ENCODE measurements around the gene DGKI. TPM values are rescaled to one million over a fixed set of nuclear protein-coding genes. Genes with fewer than 3 reads are reported as not detected.

DGKI gene
- total RNA-seq, 1 donor from 2014 or later: 0.69 TPM

DNA sequence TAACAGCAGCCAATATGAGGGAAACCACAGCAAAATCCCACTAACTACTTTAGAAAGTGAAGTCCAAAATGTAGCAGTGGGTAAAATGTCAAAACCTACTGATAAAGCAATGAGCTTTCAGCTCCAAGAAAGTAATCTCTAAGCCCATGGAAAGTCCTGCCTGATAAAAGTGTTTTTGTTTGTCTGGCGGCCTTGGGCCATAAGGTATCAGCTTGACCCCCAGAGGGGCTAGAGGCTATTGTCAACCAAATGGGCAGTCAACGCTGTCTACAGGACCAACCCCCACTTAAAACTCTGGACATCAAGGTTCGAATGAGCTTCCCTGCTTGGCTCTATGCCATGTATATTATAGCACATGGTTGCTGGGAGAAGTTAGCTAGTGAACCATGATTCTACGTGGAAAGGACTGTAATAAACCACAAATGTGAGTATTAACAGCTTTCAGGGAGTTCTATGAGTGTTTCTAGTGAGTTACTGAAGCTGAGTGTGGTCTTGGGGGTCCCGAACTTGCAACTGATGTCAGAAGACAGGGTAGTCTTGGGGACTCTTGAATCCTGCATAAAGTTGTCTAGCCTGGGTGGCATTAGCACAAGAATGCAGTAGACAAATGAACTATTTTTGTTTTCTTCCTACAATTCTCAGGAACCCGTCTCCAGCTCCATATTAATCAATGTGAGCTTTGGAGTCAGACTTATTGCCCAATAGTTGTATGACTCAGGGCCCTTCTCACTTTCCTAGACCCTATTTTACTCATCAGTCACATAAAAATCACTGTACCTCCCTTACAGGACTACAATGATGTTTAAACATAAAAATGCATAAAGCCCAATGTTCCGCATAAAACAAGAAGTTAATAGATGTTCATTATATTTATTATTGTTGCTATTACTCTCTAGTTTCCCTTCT, 164.9 kb downstream of the DGKI start:
- TF ChIP-seq, protein P1, sequence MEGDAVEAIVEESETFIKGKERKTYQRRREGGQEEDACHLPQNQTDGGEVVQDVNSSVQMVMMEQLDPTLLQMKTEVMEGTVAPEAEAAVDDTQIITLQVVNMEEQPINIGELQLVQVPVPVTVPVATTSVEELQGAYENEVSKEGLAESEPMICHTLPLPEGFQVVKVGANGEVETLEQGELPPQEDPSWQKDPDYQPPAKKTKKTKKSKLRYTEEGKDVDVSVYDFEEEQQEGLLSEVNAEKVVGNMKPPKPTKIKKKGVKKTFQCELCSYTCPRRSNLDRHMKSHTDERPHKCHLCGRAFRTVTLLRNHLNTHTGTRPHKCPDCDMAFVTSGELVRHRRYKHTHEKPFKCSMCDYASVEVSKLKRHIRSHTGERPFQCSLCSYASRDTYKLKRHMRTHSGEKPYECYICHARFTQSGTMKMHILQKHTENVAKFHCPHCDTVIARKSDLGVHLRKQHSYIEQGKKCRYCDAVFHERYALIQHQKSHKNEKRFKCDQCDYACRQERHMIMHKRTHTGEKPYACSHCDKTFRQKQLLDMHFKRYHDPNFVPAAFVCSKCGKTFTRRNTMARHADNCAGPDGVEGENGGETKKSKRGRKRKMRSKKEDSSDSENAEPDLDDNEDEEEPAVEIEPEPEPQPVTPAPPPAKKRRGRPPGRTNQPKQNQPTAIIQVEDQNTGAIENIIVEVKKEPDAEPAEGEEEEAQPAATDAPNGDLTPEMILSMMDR (IDR thresholded peaks at IDR 0.05; ENCODE audit: unreplicated experiment): no peak
- no peak for DNase-seq (ENCODE audit: low spot score)
- Mint-ChIP-seq H3K27ac (ENCODE audit: unreplicated experiment) (no peak overlapping the region), H3K4me3 (ENCODE audit: unreplicated experiment) (no peak overlapping the region), H3K9me3 (ENCODE audit: unreplicated experiment) (no peaks in the 10 kb centered on the region), H3K36me3 (ENCODE audit: low read depth, unreplicated experiment) (no peaks in the 10 kb centered on the region), H3K4me1 (ENCODE audit: unreplicated experiment) (no peaks in the 10 kb centered on the region), H3K27me3 (ENCODE audit: unreplicated experiment) (no peaks in the 10 kb centered on the region)

DNA sequence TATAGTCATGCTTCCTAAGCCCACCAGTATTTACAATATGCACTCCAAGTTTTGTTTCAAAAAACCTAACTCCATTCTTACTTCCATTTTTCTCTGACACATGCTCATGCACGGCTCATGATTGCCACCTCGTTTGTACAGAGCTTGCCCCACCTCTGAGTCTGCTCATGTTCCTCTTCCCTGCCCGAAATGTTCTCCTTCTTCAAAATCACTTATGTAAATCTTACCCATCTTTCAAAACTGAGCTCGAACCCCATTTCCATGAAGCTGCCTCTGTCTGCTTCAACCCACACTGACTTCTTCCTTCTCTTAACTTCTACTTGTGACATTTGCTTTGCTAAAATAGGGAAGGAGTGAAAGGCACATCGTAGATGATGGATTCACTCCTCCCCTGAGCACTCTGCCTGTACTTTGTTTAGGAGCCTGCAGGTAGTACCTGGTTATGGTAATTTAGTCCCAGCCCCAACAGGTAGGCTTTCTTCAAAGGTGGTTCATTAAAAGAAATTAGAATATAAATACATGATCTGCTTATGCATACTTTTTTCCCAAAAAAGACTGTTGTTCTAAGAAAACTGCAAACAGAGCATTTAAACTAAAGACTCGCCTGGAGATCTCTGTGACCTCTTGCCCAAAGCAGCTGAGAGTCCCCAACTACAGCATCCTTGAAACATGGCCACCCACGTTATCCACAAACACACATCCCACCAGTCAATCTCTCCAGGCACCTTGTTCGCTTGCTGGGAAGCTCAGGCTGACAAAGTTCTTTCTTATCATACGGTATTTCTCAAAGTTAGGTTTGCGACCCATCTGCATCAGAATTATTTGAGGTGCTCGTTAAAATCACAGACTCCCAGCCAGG, 172.0 kb downstream of the DGKI start:
- Mint-ChIP-seq H3K36me3 (ENCODE audit: low read depth, unreplicated experiment) (no peaks in the 10 kb centered on the region), H3K27ac (ENCODE audit: unreplicated experiment) (no peak overlapping the region), H3K27me3 (ENCODE audit: unreplicated experiment) (no peaks in the 10 kb centered on the region), H3K9me3 (ENCODE audit: unreplicated experiment) (no peaks in the 10 kb centered on the region), H3K4me3 (ENCODE audit: unreplicated experiment) (no peak overlapping the region), H3K4me1 (ENCODE audit: unreplicated experiment) (peaks cover 5% of the 10 kb centered on the region)
- TF ChIP-seq, protein P1 (IDR thresholded peaks at IDR 0.05; ENCODE audit: unreplicated experiment): no peak
- DNase-seq (ENCODE audit: low spot score): no peak

DNA sequence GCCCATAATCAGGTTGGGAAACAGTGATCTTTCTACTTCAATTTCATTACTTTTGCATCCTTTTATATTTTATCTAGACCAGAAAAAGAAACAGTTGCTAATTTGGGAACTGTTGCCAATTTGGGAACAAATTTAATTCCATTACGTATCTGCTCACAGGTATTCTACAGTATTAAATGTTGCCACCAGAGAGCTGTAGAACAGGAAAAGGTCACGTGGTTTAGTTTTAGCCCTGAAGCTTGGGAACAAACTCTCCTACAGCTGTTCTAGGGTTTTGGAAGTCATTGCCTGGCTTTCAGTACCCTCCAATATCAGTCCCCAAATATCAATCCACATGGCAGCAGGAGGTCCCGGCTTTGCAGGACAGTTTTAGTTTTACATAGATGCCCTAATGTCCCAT, 172.7 kb downstream of the DGKI start:
- H3K27me3 Mint-ChIP-seq (ENCODE audit: unreplicated experiment): no peaks in the 10 kb centered on the region
- no peak overlapping the region for H3K27ac Mint-ChIP-seq (ENCODE audit: unreplicated experiment)
- no peaks in the 10 kb centered on the region for H3K36me3 Mint-ChIP-seq (ENCODE audit: low read depth, unreplicated experiment)
- TF ChIP-seq, protein P1 (IDR thresholded peaks at IDR 0.05; ENCODE audit: unreplicated experiment): no peak
- no peak for DNase-seq (ENCODE audit: low spot score)
- no peak overlapping the region for H3K4me3 Mint-ChIP-seq (ENCODE audit: unreplicated experiment)
- H3K4me1 Mint-ChIP-seq (ENCODE audit: unreplicated experiment): peaks cover 5% of the 10 kb centered on the region
- H3K9me3 Mint-ChIP-seq (ENCODE audit: unreplicated experiment): no peaks in the 10 kb centered on the region

DNA sequence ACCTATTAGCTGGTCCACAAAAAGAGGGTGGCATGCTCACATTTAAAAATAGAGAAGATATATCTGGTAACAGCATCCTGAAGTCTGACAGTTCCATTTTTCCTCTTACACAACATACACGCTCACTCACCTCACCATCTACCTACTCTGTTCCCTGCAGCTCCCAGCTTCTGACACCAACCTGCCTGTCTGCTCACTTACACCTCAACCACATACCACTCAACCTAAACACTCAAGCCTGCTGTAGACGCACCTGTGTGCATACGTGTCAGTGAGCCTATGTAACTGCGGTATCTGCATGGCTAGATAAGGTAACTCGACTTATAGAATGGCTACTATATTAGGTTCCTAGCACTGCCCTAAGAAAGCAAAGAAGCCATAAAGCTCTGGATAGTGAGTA, 174.9 kb downstream of the DGKI start:
- no peak for DNase-seq (ENCODE audit: low spot score)
- TF ChIP-seq, protein P1 (IDR thresholded peaks at IDR 0.05; ENCODE audit: unreplicated experiment): no peak
- no peaks in the 10 kb centered on the region for H3K9me3 Mint-ChIP-seq (ENCODE audit: unreplicated experiment)
- no peak overlapping the region for H3K27ac Mint-ChIP-seq (ENCODE audit: unreplicated experiment)
- peaks cover 5% of the 10 kb centered on the region for H3K4me1 Mint-ChIP-seq (ENCODE audit: unreplicated experiment)
- H3K36me3 Mint-ChIP-seq (ENCODE audit: low read depth, unreplicated experiment): no peaks in the 10 kb centered on the region
- no peaks in the 10 kb centered on the region for H3K27me3 Mint-ChIP-seq (ENCODE audit: unreplicated experiment)
- H3K4me3 Mint-ChIP-seq (ENCODE audit: unreplicated experiment): no peak overlapping the region

Measured in endothelial cell (in vitro differentiated cells).